ENCODE data around the gene KIF1A. TPM values are rescaled to one million over a fixed set of nuclear protein-coding genes. Genes with fewer than 3 reads are reported as not detected.

Gene KIF1A
- total and polyA plus RNA-seq, 2 of the 8 experiments (the other 6 are each of a cell fraction or from before 2014, with no cell fraction given) = 61.3 to 281 TPM

- H3K27me3 ChIP-seq (replicated peaks in 1 of 4; ENCODE audit: control insufficient read depth in 3 of 4, extremely low read depth in 1 of 4, insufficient read depth in 3 of 4, low read length in 3 of 4) = no peaks in the 10 kb centered on the region
- FAIRE-seq = no peak
- H3K18ac ChIP-seq (ENCODE audit: extremely low read depth, low read length) = no peak overlapping the region
- H3K9me3 ChIP-seq (ENCODE audit: insufficient read depth in 2 of 2, low read depth in 1 of 2, low read length in 1 of 2) = no peaks in the 10 kb centered on the region
- H2AFZ ChIP-seq (ENCODE audit: low read length) = no peak overlapping the region
- H3K79me1 ChIP-seq (ENCODE audit: low read depth, low read length) = peaks cover 46% of the 10 kb centered on the region
- DNase-seq (ENCODE audit: low read depth in 1 of 2, low spot score in 2 of 2) = no peak
- no peak overlapping the region; the same call in 1 of the 2 replicates for H2BK5ac ChIP-seq (ENCODE audit: low read depth, low read length)
- H3K79me2 ChIP-seq (ENCODE audit: control insufficient read depth in 1 of 2, insufficient read depth in 2 of 2, low read length in 2 of 2) = peaks cover under 1 to 86% of the 10 kb centered on the region in 2 experiments; a peak in 3 of 4 replicates
- no peak overlapping the region for H2AK5ac ChIP-seq (ENCODE audit: low read depth, low read length)
- no peak overlapping the region for H2BK12ac ChIP-seq (ENCODE audit: low read depth, low read length)
- no peak overlapping the region for H4K91ac ChIP-seq (replicated peaks; ENCODE audit: insufficient read length, low read length)
- no peak overlapping the region for H3K4ac ChIP-seq (replicated peaks; ENCODE audit: insufficient read length, low read depth, low read length)
- no peak overlapping the region for H2BK15ac ChIP-seq (ENCODE audit: low read length)
- ChIA-PET POLR2A (ENCODE audit: partially characterized antibody) (interaction anchor here (1.1 to 18.0 kb wide), 5 partner anchors 10 to 33 kb away, joined by 3 to 291 read pairs (median 8); no protein-coding TSS in a partner anchor), CTCF (ENCODE audit: partially characterized antibody) (interaction anchor here (0.7 to 1.5 kb wide), 2 partner anchors 10 to 14 kb away, joined by 3 to 4 read pairs; no protein-coding TSS in a partner anchor)
- no peaks in the 10 kb centered on the region for H3K23me2 ChIP-seq (ENCODE audit: low read depth, low read length)
- H2BK20ac ChIP-seq (ENCODE audit: low read length) = no peak overlapping the region
- no peak overlapping the region for H3K4me2 ChIP-seq (ENCODE audit: insufficient read depth in 1 of 2, low read depth in 2 of 2, low read length in 2 of 2)
- 85% methylated on average over 17 of the region's 17 CpGs; no CpG with 5 or more reads in 1 of the 2 experiments for WGBS, 2 experiments (ENCODE audit: extremely low coverage in 1 of 2, insufficient coverage in 1 of 2, insufficient read length in 1 of 2, insufficient replicate concordance in 2 of 2, low coverage in 1 of 2, low lambda C conversion rate in 2 of 2, missing lambda C conversion rate in 1 of 2)
- H4K8ac ChIP-seq (ENCODE audit: extremely low read depth, insufficient read depth, low read length) = no peak overlapping the region
- H3K23ac ChIP-seq (ENCODE audit: insufficient read length) = no peak overlapping the region
- peak overlapping the region; percentile 24; the same call in 1 of the 2 replicates for H3K27ac ChIP-seq (ENCODE audit: low read depth, low read length)
- H3K9ac ChIP-seq (replicated peaks in 1 of 4; ENCODE audit: extremely low read depth in 1 of 4, low read depth in 3 of 4, low read length in 3 of 4) = no peak overlapping the region
- H3K4me3 ChIP-seq (ENCODE audit: extremely low read depth in 1 of 4, insufficient read depth in 2 of 4, low read depth in 3 of 4, low read length in 4 of 4) = no peak overlapping the region
- TF ChIP-seq E2F6 (IDR thresholded peaks at IDR 0.05) (no peak), CHD2 (IDR thresholded peaks at IDR 0.05; ENCODE audit: low read length) (no peak), BCL11A (IDR thresholded peaks at IDR 0.05; ENCODE audit: low read depth in 2 of 2, low read length in 2 of 2) (no peak), JUND (IDR thresholded peaks at IDR 0.05; ENCODE audit: low read length) (no peak), CBX8 (IDR thresholded peaks at IDR 0.05; ENCODE audit: borderline replicate concordance, low read depth, low read length) (no peak), RFX5 (IDR thresholded peaks at IDR 0.05; ENCODE audit: borderline replicate concordance, low read depth, low read length) (no peak), PHF8 (conservative IDR thresholded peaks at IDR 0.05; ENCODE audit: low read depth, low read length) (no peak), SP1 (IDR thresholded peaks at IDR 0.05; ENCODE audit: low read depth, low read length) (no peak), HDAC2 (IDR thresholded peaks at IDR 0.05; ENCODE audit: borderline replicate concordance in 1 of 2, low read depth in 2 of 2, low read length in 2 of 2) (no peak)
- TF ChIP-seq, protein P1, sequence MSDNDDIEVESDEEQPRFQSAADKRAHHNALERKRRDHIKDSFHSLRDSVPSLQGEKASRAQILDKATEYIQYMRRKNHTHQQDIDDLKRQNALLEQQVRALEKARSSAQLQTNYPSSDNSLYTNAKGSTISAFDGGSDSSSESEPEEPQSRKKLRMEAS (IDR thresholded peaks at IDR 0.05) = no peak
- TF ChIP-seq, protein P2, sequence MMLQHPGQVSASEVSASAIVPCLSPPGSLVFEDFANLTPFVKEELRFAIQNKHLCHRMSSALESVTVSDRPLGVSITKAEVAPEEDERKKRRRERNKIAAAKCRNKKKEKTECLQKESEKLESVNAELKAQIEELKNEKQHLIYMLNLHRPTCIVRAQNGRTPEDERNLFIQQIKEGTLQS (IDR thresholded peaks at IDR 0.05; ENCODE audit: insufficient read depth, low read depth, low read length) = no peak
- H3K56ac ChIP-seq (replicated peaks; ENCODE audit: insufficient read length, low read depth, low read length) = no peak overlapping the region
- peaks cover 43 to 54% of the 10 kb centered on the region in 2 experiments for H4K20me1 ChIP-seq (replicated peaks in 1 of 2; ENCODE audit: control insufficient read depth in 1 of 2, insufficient read depth in 2 of 2, low read length in 2 of 2)
- no peak overlapping the region for H3K14ac ChIP-seq (ENCODE audit: insufficient read length)
- no peak overlapping the region for H2BK120ac ChIP-seq (replicated peaks; ENCODE audit: low read depth, low read length)
- peaks cover 22 to 68% (median 36%) of the 10 kb centered on the region in 4 experiments; a peak in 7 of 8 replicates for H3K36me3 ChIP-seq (ENCODE audit: control insufficient read depth in 2 of 4, insufficient read depth in 4 of 4, low read length in 3 of 4)
- H3K4me1 ChIP-seq (replicated peaks in 1 of 4; ENCODE audit: control insufficient read depth in 3 of 4, insufficient read depth in 4 of 4, low read length in 3 of 4) = peaks cover 0 to 11% (median 8%) of the 10 kb centered on the region in 4 experiments; a peak in 5 of 7 replicates
- H4K5ac ChIP-seq (ENCODE audit: insufficient read length, low read depth, low read length) = no peak overlapping the region
Measured at GRCh38 chr2:240794178-240794721, 25.8 kb downstream of the KIF1A start.
